HepG2 (cell line): ENCODE measurements around the gene MAPK11. TPM values are rescaled to one million over a fixed set of nuclear protein-coding genes. Genes with fewer than 3 reads are reported as not detected.
A peak's percentile ranks its signal among the peaks of the same experiment; 100 is the strongest.

Experiments used
- ATAD3A ChIP-seq: sonication (generic); formaldehyde crosslinking; IDR thresholded peaks from 2 replicates; pipeline ENCODE4 v1.4.0; 2020; ENCODE audit warnings: missing genetic modification reagents
- BRCA1 ChIP-seq: sonication (generic); formaldehyde crosslinking; IDR thresholded peaks from 2 replicates; pipeline ENCODE4 v1.4.0; 2020; ENCODE audit warnings: missing genetic modification reagents
- CHD4 ChIP-seq: fragments of 200-600 bp; sonication (generic); IDR thresholded peaks from 2 replicates; pipeline ENCODE4 v1.7.0; 2017; ENCODE audit warnings: mild to moderate bottlenecking, low read length, borderline replicate concordance
- FOSL2 ChIP-seq: sonication (generic); formaldehyde crosslinking; IDR thresholded peaks from 2 replicates; pipeline ENCODE4 v1.4.0; 2020; ENCODE audit warnings: missing genetic modification reagents
- GABPA ChIP-seq, 2 experiments: IDR thresholded peaks; 2 replicates each; pipeline ENCODE4 v1.6.1; 2011 to 2016; ENCODE audit warnings: low read depth in 2 of 2, low read length in 1 of 2, missing biosample characterization in 1 of 2, missing genetic modification characterization in 1 of 2
- HNRNPUL1 ChIP-seq: fragments of 200-400 bp; formaldehyde crosslinking; IDR thresholded peaks from 2 replicates; pipeline ENCODE4 v1.6.1; 2017; ENCODE audit warnings: low read depth, mild to moderate bottlenecking, low read length, moderate library complexity
- MIER3 ChIP-seq: IDR thresholded peaks from 2 replicates; pipeline ENCODE4 v1.6.1; 2016; ENCODE audit warnings: missing compliant biosample characterization, borderline replicate concordance
- MTF1 ChIP-seq: sonication (generic); formaldehyde crosslinking; IDR thresholded peaks from 2 replicates; pipeline ENCODE4 v1.5.0; 2020; ENCODE audit warnings: missing genetic modification reagents
- NR1H2 ChIP-seq: sonication (generic); formaldehyde crosslinking; IDR thresholded peaks from 2 replicates; pipeline ENCODE4 v1.8.1; 2022; ENCODE audit warnings: low read depth, missing genetic modification reagents, borderline replicate concordance
- PCBP1 ChIP-seq: fragments of 200-400 bp; formaldehyde crosslinking; IDR thresholded peaks from 2 replicates; pipeline ENCODE4 v1.6.1; 2017; ENCODE audit warnings: mild to moderate bottlenecking, low read depth, low read length, borderline replicate concordance
- POGZ ChIP-seq: sonication (generic); formaldehyde crosslinking; IDR thresholded peaks from 2 replicates; pipeline ENCODE4 v1.4.0; 2020; ENCODE audit warnings: mild to moderate bottlenecking, missing genetic modification reagents
- RBFOX2 ChIP-seq: fragments of 200-400 bp; formaldehyde crosslinking; IDR thresholded peaks from 2 replicates; pipeline ENCODE4 v1.6.1; 2017; ENCODE audit warnings: low read depth, mild to moderate bottlenecking, low read length
- REXO4 ChIP-seq: sonication (generic); formaldehyde crosslinking; IDR thresholded peaks from 2 replicates; pipeline ENCODE4 v1.8.0; 2022; ENCODE audit warnings: missing genetic modification reagents, mild to moderate bottlenecking, borderline replicate concordance
- SMAD1 ChIP-seq: sonication (generic); formaldehyde crosslinking; IDR thresholded peaks from 2 replicates; pipeline ENCODE4 v1.4.0; 2020; ENCODE audit warnings: missing genetic modification reagents, low read depth, mild to moderate bottlenecking, borderline replicate concordance
- SRSF4 ChIP-seq: fragments of 200-400 bp; formaldehyde crosslinking; IDR thresholded peaks from one replicate; pipeline ENCODE4 v1.6.1; 2018; ENCODE audit warnings: mild to moderate bottlenecking, low read depth, low read length, moderate library complexity; ENCODE audit not compliant: poor library complexity, severe bottlenecking
- THYN1 ChIP-seq: sonication (generic); formaldehyde crosslinking; IDR thresholded peaks from 2 replicates; pipeline ENCODE4 v1.8.1; 2023; ENCODE audit warnings: low read depth, mild to moderate bottlenecking, moderate library complexity, missing genetic modification reagents, borderline replicate concordance
- U2AF2 ChIP-seq: fragments of 200-400 bp; formaldehyde crosslinking; IDR thresholded peaks from 2 replicates; pipeline ENCODE4 v1.6.1; 2017; ENCODE audit warnings: low read depth, mild to moderate bottlenecking, low read length
- ZBTB7B ChIP-seq: sonication (generic); formaldehyde crosslinking; IDR thresholded peaks from 2 replicates; pipeline ENCODE4 v1.4.0; 2020; ENCODE audit warnings: missing genetic modification reagents
- ZNF124 ChIP-seq: sonication (generic); formaldehyde crosslinking; IDR thresholded peaks from 2 replicates; pipeline ENCODE4 v1.4.0; 2020; ENCODE audit warnings: missing genetic modification reagents
- ZNF354B ChIP-seq: sonication (generic); formaldehyde crosslinking; IDR thresholded peaks from 2 replicates; pipeline ENCODE4 v1.8.0; 2022; ENCODE audit warnings: mild to moderate bottlenecking, missing genetic modification reagents
- ZNF431 ChIP-seq: sonication (generic); formaldehyde crosslinking; IDR thresholded peaks from 2 replicates; pipeline ENCODE4 v1.9.0; 2022; ENCODE audit warnings: missing genetic modification reagents, low read depth, mild to moderate bottlenecking, borderline replicate concordance
- ZNF572 ChIP-seq: sonication (generic); formaldehyde crosslinking; IDR thresholded peaks from 2 replicates; pipeline ENCODE4 v1.5.1; 2020; ENCODE audit warnings: mild to moderate bottlenecking, missing genetic modification reagents
- ZNF660 ChIP-seq: sonication (generic); formaldehyde crosslinking; IDR thresholded peaks from 2 replicates; pipeline ENCODE4 v1.5.1; 2020; ENCODE audit warnings: mild to moderate bottlenecking, low read depth, missing genetic modification reagents, borderline replicate concordance
- ZNF75D ChIP-seq: sonication (generic); formaldehyde crosslinking; IDR thresholded peaks from 2 replicates; pipeline ENCODE4 v1.8.1; 2023; ENCODE audit warnings: missing genetic modification reagents, mild to moderate bottlenecking, borderline replicate concordance
- ZNF781 ChIP-seq: sonication (generic); formaldehyde crosslinking; IDR thresholded peaks from 2 replicates; pipeline ENCODE4 v1.5.1; 2020; ENCODE audit warnings: borderline replicate concordance, mild to moderate bottlenecking, missing genetic modification reagents; ENCODE audit errors: not compliant biosample characterization
- polyA plus RNA-seq, 8 experiments: library from polyadenylated mRNA; depleted of rRNA in 3 of 8; stranded (reverse) in 7 of 8; unstranded in 1 of 8; fragments of >200 nt; fragmentation: Illumina TruSeq in 4 of 8; extraction: Trizol in 4 of 8; gene quantifications; 2 replicates each; pipeline versions ENCODE4 v1.2.1 to v1.2.3, GENCODE V29; 2011 to 2016; ENCODE audit warnings: low read depth in 4 of 8, missing spikeins in 1 of 8, mixed read lengths in 1 of 8; ENCODE audit not compliant: insufficient read depth in 1 of 8
- total RNA-seq, 5 experiments: library from RNA; depleted of rRNA; stranded (reverse); fragments of >200 nt; fragmentation: Illumina TruSeq; extraction: Trizol; gene quantifications; 2 replicates each; pipeline ENCODE4 v1.2.3, GENCODE V29; 2016; ENCODE audit warnings: low read depth in 1 of 5
- TF ChIP-seq, protein P1 (sequence below): sonication (generic); formaldehyde crosslinking; IDR thresholded peaks from 2 replicates; pipeline ENCODE4 v1.5.1; 2020; ENCODE audit warnings: missing genetic modification reagents, mild to moderate bottlenecking, borderline replicate concordance
- TF ChIP-seq, protein P2 (sequence below): sonication (generic); formaldehyde crosslinking; IDR thresholded peaks from 2 replicates; pipeline ENCODE4 v1.4.0; 2020; ENCODE audit warnings: low read depth, mild to moderate bottlenecking, missing genetic modification reagents

Gene MAPK11
- total and polyA plus RNA-seq, 2 of the 13 experiments (the other 11 are each of a cell fraction or from before 2014, with no cell fraction given), result 0.15 to 0.17 TPM

DNA sequence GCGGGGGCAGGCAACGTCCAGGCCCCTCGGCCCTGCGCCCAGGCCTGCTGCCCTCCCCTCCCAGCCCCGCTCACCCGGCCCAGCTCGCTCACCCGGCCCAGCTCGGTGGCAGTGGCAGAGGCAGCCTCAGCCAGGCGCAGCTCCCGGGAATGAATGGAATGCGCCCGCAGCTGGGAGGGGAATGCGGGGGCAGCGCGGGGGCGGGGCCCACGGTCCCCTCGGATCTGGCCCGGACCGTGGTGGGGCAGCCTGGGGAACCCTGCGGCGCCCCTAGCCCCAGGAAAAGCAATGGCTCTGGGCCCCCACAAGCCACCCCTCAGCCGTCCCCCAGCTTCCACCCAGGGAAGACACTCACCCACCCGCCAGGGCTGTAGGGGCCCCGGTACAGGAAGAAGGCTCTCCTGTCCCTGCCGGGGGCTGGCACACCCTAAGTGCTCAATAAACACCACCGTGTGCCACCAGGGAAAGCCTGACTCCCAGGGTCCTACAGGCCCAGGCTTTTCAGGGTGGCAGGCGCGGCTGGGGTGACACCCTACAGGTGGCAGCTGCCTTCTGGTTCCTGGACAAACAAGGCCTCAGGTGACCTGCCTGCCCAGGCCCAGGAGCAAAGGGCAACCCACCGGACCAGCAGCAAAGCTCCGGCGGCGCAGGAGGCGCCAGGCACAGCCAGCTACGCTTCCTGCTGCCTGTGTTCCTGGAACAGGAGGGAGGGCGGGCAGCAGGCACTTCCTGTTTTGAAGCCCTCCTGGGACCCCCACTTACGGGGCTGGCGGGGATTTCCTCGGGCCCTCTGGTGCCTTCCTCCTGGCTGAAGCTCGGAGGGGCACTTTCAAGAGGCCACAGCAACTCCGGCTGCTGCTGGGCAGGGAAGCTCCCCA lies 23.5 kb upstream of the MAPK11 start (continued):
- TF ChIP-seq THYN1 (CRISPR knock-in tag) (no peak), ZBTB7B (CRISPR knock-in tag) (peak; percentile 97), CHD4 (no peak; the same call in 1 of the 2 replicates), REXO4 (no peak), ZNF572 (no peak), MIER3 (CRISPR knock-in tag) (peak; percentile 72; the same call in 1 of the 2 replicates), ZNF354B (0 out of 2 replicates have a peak, but pooled peaks have one; percentile 19), HNRNPUL1 (no peak), ATAD3A (CRISPR knock-in tag) (no peak), FOSL2 (peak; percentile 62), PCBP1 (0 out of 2 replicates have a peak, but pooled peaks have one; percentile 21), POGZ (CRISPR knock-in tag) (peak; percentile 45; the same call in 1 of the 2 replicates), SMAD1 (CRISPR knock-in tag) (no peak), ZNF75D (CRISPR knock-in tag) (peak; percentile 37; the same call in 1 of the 2 replicates), GABPA (IDR thresholded peaks at IDR 0.05; ENCODE audit: low read depth, low read length) (peak; percentile 49), GABPA (CRISPR knock-in tag; IDR thresholded peaks at IDR 0.05; ENCODE audit: low read depth) (peak; percentile 80), ZNF660 (CRISPR knock-in tag) (no peak), SRSF4 (no peak), ZNF431 (CRISPR knock-in tag) (peak; percentile 88), RBFOX2 (peak; percentile 87), ZNF124 (CRISPR knock-in tag) (no peak), MTF1 (no peak), BRCA1 (peak; percentile 85), NR1H2 (CRISPR knock-in tag) (no peak), ZNF781 (CRISPR knock-in tag) (no peak), U2AF2 (no peak)
- TF ChIP-seq, protein P1, sequence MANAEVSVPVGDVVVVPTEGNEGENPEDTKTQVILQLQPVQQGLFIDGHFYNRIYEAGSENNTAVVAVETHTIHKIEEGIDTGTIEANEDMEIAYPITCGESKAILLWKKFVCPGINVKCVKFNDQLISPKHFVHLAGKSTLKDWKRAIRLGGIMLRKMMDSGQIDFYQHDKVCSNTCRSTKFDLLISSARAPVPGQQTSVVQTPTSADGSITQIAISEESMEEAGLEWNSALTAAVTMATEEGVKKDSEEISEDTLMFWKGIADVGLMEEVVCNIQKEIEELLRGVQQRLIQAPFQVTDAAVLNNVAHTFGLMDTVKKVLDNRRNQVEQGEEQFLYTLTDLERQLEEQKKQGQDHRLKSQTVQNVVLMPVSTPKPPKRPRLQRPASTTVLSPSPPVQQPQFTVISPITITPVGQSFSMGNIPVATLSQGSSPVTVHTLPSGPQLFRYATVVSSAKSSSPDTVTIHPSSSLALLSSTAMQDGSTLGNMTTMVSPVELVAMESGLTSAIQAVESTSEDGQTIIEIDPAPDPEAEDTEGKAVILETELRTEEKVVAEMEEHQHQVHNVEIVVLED (CRISPR knock-in tag), result peak; percentile 48; the same call in 1 of the 2 replicates
- TF ChIP-seq, protein P2, sequence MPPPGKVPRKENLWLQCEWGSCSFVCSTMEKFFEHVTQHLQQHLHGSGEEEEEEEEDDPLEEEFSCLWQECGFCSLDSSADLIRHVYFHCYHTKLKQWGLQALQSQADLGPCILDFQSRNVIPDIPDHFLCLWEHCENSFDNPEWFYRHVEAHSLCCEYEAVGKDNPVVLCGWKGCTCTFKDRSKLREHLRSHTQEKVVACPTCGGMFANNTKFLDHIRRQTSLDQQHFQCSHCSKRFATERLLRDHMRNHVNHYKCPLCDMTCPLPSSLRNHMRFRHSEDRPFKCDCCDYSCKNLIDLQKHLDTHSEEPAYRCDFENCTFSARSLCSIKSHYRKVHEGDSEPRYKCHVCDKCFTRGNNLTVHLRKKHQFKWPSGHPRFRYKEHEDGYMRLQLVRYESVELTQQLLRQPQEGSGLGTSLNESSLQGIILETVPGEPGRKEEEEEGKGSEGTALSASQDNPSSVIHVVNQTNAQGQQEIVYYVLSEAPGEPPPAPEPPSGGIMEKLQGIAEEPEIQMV (CRISPR knock-in tag), result peak; percentile 98
